AG04449 (cell line): Measurements from ENCODE around the gene CYSLTR2.

Source experiments
- CTCF ChIA-PET: fragments of 350-600 bp; formaldehyde crosslinking; extraction: SDS; loops from one replicate; lab custom pipeline; 2021; ENCODE audit warnings: antibody characterized with exemption; lab: Yijun Ruan, JAX
- POLR2A ChIA-PET: fragments of 400-600, 350-600 bp; formaldehyde crosslinking; extraction: SDS; loops from one replicate; lab custom pipeline; 2020; ENCODE audit warnings: antibody characterized with exemption, inconsistent platforms; lab: Yijun Ruan, JAX
- DNase-seq: peaks from one replicate; pipeline ENCODE4 v3.0.0-alpha.2; 2010; ENCODE audit warnings: low read depth, low spot score
- H3K4me3 ChIP-seq: 2 replicates; pipeline ENCODE4 v1.5.1; 2011; ENCODE audit warnings: low read depth, mild to moderate bottlenecking, control low read depth, low read length
- CTCF ChIP-seq: IDR thresholded peaks from one replicate; pipeline ENCODE4 v1.5.1; 2011; ENCODE audit warnings: mild to moderate bottlenecking, moderate library complexity, low read length, control low read depth, inconsistent platforms; ENCODE audit not compliant: insufficient read depth; ENCODE audit errors: missing control alignments

CYSLTR2 gene

GRCh38 chr13:48709213-48709612 is 55.5 kb downstream of the CYSLTR2 start:
- no peak overlapping the region for H3K4me3 ChIP-seq
- no peak for DNase-seq
- no peak for TF ChIP-seq CTCF
- ChIA-PET CTCF (interaction anchor here (1.6 kb wide), 1 partner anchor 130 kb away, joined by 3 read pairs; no protein-coding TSS in a partner anchor), POLR2A (no interaction called here)

GRCh38 chr13:48710160-48710559 is 56.4 kb downstream of the CYSLTR2 start:
- H3K4me3 ChIP-seq = no peak overlapping the region
- ChIA-PET CTCF (interaction anchor here (1.6 kb wide), 1 partner anchor 131 kb away, joined by 3 read pairs; no protein-coding TSS in a partner anchor), POLR2A (no interaction called here)
- DNase-seq = no peak
- no peak for TF ChIP-seq CTCF

- H3K4me3 ChIP-seq = no peak overlapping the region
- DNase-seq = no peak
- ChIA-PET POLR2A (interaction anchor here (0.6 kb wide), 1 partner anchor 9 kb away, joined by 3 read pairs; no protein-coding TSS in a partner anchor), CTCF (no interaction called here)
- TF ChIP-seq CTCF = no peak
Observed at GRCh38 chr13:48712141-48712540, 58.4 kb downstream of the CYSLTR2 start.

- no peak overlapping the region for H3K4me3 ChIP-seq
- POLR2A ChIA-PET = no interaction called here
- TF ChIP-seq CTCF = no peak
- DNase-seq = no peak
- CTCF ChIA-PET = no interaction called here
Observed at GRCh38 chr13:48715977-48716376, 62.2 kb downstream of the CYSLTR2 start.

GRCh38 chr13:48720621-48721020 is 66.9 kb downstream of the CYSLTR2 start:
- no peak for DNase-seq
- POLR2A ChIA-PET = no interaction called here
- H3K4me3 ChIP-seq = no peak overlapping the region
- CTCF ChIA-PET = interaction anchor here (1.1 kb wide), 1 partner anchor 11 kb away, joined by 3 read pairs; no protein-coding TSS in a partner anchor
- no peak for TF ChIP-seq CTCF

- no peak for DNase-seq
- H3K4me3 ChIP-seq = no peak overlapping the region
- POLR2A ChIA-PET = no interaction called here
- TF ChIP-seq CTCF = no peak
- CTCF ChIA-PET = no interaction called here
Observed at GRCh38 chr13:48723168-48723567, 69.4 kb downstream of the CYSLTR2 start.
